Activated naive CD8-positive, alpha-beta T cell treated with anti-CD3 and anti-CD28 coated beads, Interleukin-2, amount 10 ng/mL, durations not matched to agents 7 days and 5 days (primary cell): ENCODE results near the gene FEM1C. TPM values are rescaled to one million over a fixed set of nuclear protein-coding genes. Genes with fewer than 3 reads are reported as not detected.
A peak's percentile ranks its signal among the peaks of the same experiment; 100 is the strongest.

Experiments used
- ATAC-seq: fragments of 150-1000 bp; cut with Tn5 transposase; one replicate; pipeline ENCODE4 v1.10.0; 2021; ENCODE audit warnings: low read depth, moderate library complexity
- POLR2A ChIA-PET: fragments of 350-600 bp; sonication (Branson Sonifier 250); formaldehyde crosslinking; loops from one replicate; lab custom pipeline; 2021; ENCODE audit warnings: antibody characterized with exemption; lab: Charles Lee
- DNase-seq: peaks from one replicate; pipeline ENCODE4 v3.0.0; 2021
- H3K27ac Mint-ChIP-seq: one replicate; pipeline ENCODE4 v1.8.0; 2022; ENCODE audit warnings: mild to moderate bottlenecking, mixed read lengths
- H3K27me3 Mint-ChIP-seq: one replicate; pipeline ENCODE4 v1.8.0; 2022; ENCODE audit warnings: mild to moderate bottlenecking, moderate library complexity, mixed read lengths
- H3K36me3 Mint-ChIP-seq: one replicate; pipeline ENCODE4 v1.8.0; 2021; ENCODE audit warnings: mild to moderate bottlenecking, mixed read lengths
- H3K4me1 Mint-ChIP-seq: one replicate; pipeline ENCODE4 v1.8.0; 2021; ENCODE audit warnings: mixed read lengths
- H3K4me3 Mint-ChIP-seq: one replicate; pipeline ENCODE4 v1.8.0; 2022; ENCODE audit warnings: mild to moderate bottlenecking, moderate library complexity, mixed read lengths
- H3K9me3 Mint-ChIP-seq: one replicate; pipeline ENCODE4 v1.8.0; 2021; ENCODE audit warnings: mixed read lengths
- total RNA-seq, 2 experiments: library from RNA; stranded (reverse); gene quantifications; one replicate each; pipeline ENCODE4 v1.2.3, GENCODE V29; 2021

Gene FEM1C
- total RNA-seq, 2 experiments from 2014 or later = 14.9 to 15.6 TPM

DNA sequence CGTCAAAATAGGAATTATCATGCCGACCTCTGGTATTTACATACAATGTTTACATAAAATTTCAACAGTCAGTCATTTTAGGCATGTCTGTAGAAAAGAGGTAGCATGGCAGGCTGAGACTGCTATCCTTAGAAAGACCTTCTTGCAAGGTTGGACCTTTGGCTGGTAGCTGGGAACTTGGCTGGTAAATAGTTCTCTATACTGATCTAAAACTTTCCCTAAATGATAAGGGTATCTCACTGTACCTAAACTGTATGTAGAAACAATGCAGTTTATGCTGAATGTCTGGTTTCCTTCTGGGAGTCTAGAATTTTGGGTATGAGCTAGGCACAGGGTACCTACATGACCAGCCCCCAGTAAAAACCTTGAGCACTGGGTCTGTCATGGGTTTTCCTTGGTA, 18.0 kb downstream of the FEM1C start:
- POLR2A ChIA-PET = interaction anchor here (0.5 kb wide), 1 partner anchor 1275 kb away, joined by 4 read pairs; no protein-coding TSS in a partner anchor
- Mint-ChIP-seq H3K9me3 (no peaks in the 10 kb centered on the region), H3K27me3 (no peaks in the 10 kb centered on the region), H3K4me1 (peaks cover 17% of the 10 kb centered on the region), H3K4me3 (no peak overlapping the region), H3K27ac (no peak overlapping the region), H3K36me3 (peaks cover 29% of the 10 kb centered on the region)
- DNase-seq (no peak), ATAC-seq (no peak)

DNA sequence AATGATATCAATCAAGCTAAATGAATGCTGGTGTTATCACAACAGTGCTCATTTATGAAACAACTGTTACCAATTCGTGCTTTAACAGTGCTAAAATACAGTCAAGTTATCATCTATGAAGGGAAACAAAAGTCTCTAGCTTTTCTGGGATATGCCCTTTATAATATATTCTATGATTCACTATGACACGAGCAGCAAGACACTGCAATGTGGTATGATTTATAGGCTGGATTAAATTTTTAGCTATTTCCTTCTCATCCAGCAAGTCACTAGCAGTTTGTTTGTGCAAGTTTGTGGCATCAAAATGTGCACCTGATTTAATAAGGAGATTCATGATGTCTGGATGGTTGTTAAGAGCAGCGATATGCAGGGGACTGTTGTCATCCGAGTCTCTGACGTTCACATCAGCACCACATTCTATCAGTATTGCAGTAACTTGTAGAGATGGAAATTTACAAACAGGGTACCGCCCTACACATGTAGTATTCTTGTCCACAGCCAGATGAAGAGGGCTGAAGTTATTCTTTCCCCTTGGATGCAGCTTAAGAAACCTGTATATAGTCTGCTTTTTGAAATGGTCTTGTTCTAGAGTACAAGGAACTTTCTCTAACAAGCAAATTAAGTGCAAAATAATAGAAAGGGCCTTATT, 20.3 kb downstream of the FEM1C start:
- POLR2A ChIA-PET = interaction anchor here (1.6 kb wide), 1 partner anchor 20 kb away, joined by 5 read pairs; no protein-coding TSS in a partner anchor
- no peaks in the 10 kb centered on the region for H3K9me3 Mint-ChIP-seq
- DNase-seq = no peak
- ATAC-seq = no peak
- H3K27ac Mint-ChIP-seq = no peak overlapping the region
- peaks cover 12% of the 10 kb centered on the region for H3K4me1 Mint-ChIP-seq
- peaks cover 36% of the 10 kb centered on the region for H3K36me3 Mint-ChIP-seq
- no peak overlapping the region for H3K4me3 Mint-ChIP-seq
- no peaks in the 10 kb centered on the region for H3K27me3 Mint-ChIP-seq

DNA sequence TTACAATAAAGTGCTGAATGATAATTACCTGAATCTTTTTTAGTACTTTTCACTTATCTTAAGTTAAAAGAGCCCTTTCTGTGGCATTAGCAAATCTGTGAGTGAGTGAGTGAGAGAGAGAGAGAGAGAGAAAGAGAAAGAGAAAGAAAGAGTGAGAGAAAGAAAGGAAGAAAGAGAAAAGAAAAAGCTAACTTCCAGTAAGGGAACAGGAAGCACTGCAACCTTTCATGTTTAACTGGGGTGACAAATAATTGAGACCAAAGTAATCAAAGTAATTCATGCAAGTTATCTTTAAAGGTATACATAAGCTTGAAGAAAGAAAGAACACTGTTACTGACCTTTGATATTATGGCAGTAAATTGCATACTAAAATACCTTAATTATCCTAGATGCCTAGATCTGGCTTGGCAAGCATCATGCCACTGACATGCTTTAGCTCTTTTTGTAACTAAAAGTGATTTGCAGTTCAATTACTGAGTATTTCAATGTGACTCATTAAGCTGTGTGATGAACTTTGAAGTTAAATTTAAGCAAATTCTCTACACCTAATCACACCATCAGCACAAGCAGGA, 21.7 kb downstream of the FEM1C start:
- ATAC-seq (peak; percentile 36), DNase-seq (no peak)
- Mint-ChIP-seq H3K27me3 (no peaks in the 10 kb centered on the region), H3K4me3 (peak overlapping the region; percentile 49), H3K36me3 (peaks cover 32% of the 10 kb centered on the region), H3K4me1 (peaks cover 10% of the 10 kb centered on the region), H3K27ac (peak overlapping the region; percentile 51), H3K9me3 (no peaks in the 10 kb centered on the region)
- POLR2A ChIA-PET = interaction anchor here (1.3 to 1.6 kb wide), 2 partner anchors 20 to 21 kb away, joined by 5 to 6 read pairs; no protein-coding TSS in a partner anchor

DNA sequence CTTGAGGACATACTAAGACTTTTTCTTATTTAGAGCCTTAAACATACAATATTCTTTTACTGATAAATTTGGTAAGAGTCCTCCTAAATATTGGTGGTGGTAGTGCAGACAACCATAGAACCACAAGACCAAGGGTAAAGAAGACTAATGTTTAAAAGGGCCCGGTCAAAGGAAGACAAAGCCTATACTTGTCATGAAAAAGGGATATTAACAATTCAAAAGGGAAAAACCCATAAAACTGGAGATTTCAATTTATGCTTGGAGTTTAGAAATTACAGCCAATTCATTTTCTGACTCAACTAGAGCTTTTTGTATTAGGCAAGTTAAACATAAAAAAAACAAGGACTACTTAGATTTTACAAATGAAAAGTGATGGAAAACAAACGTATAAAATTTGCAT, 24.4 kb downstream of the FEM1C start:
- Mint-ChIP-seq H3K4me3 (no peak overlapping the region), H3K36me3 (peaks cover 36% of the 10 kb centered on the region), H3K27me3 (no peaks in the 10 kb centered on the region), H3K27ac (no peak overlapping the region), H3K4me1 (peaks cover 10% of the 10 kb centered on the region), H3K9me3 (no peaks in the 10 kb centered on the region)
- DNase-seq (no peak), ATAC-seq (no peak)
- POLR2A ChIA-PET = interaction anchor here (1.9 kb wide), 1 partner anchor 25 kb away, joined by 5 read pairs; the partner anchor contains the start of gene FEM1C

DNA sequence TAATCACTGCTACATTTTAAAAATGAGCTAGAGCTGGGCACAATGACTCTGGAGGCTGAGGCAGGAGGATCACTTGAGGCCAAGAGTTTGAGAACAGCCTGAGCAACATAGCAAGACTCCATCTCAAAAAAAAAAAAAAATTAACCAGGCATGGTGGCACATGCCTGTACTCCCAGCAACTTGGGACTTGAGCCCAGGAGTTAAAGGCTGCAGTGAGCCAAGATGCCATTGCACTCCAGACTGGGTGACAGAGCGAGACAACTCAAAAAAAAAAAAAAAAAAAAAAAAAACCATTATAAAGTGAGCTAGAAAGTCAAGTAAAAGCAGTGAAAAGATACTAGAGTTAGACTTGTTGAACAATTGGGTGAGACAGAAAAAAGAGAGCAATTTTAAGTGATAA, 28.2 kb downstream of the FEM1C start:
- Mint-ChIP-seq H3K4me1 (no peaks in the 10 kb centered on the region), H3K27ac (no peak overlapping the region), H3K27me3 (no peaks in the 10 kb centered on the region), H3K36me3 (peaks cover 22% of the 10 kb centered on the region), H3K4me3 (no peak overlapping the region), H3K9me3 (no peaks in the 10 kb centered on the region)
- ATAC-seq (no peak), DNase-seq (no peak)
- POLR2A ChIA-PET = no interaction called here

DNA sequence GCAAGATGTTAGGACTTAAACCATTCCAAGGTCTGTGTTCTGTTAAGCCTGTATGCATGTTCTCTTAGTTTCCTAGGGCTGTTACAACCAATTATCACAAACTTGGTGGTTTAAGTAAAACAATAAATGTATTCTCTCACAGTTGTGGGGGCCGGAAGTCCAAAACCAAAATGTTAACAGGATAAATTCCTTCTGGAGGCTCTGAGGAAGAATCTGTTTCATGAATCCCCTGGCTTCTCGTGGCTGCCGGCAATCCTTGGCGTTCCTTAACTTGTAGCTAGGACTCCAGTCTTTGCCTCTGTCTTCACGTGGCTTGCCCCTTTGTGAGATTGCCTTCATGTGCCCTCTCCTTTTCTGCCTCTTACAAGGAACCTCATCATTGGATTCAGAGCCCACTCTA, 30.4 kb downstream of the FEM1C start:
- POLR2A ChIA-PET = no interaction called here
- Mint-ChIP-seq H3K27me3 (no peaks in the 10 kb centered on the region), H3K4me1 (no peaks in the 10 kb centered on the region), H3K27ac (no peak overlapping the region), H3K36me3 (peaks cover 13% of the 10 kb centered on the region), H3K4me3 (no peak overlapping the region), H3K9me3 (no peaks in the 10 kb centered on the region)
- DNase-seq = no peak
- ATAC-seq = no peak

DNA sequence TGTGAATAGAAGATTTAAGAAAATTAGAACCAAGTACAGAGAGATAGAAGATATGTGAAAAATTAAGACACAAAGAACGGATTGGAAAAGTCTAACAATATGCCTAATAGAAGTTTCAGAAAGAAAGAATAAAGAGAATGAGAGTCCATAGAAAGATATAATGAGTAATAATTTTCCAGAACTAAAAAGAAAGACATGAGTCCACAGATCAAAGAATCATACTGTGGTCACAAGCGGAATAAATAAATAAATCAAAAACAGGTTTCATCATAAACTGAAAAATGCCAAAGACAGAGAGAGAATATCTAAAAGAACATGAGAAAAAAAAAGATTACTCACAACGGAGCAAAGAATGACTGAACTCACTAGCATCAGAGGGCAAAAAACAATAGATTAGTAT, 32.9 kb downstream of the FEM1C start:
- Mint-ChIP-seq H3K4me1 (no peaks in the 10 kb centered on the region), H3K4me3 (no peak overlapping the region), H3K9me3 (no peaks in the 10 kb centered on the region), H3K36me3 (peaks cover 7% of the 10 kb centered on the region), H3K27me3 (no peaks in the 10 kb centered on the region), H3K27ac (no peak overlapping the region)
- DNase-seq = no peak
- ATAC-seq = no peak
- POLR2A ChIA-PET = no interaction called here

DNA sequence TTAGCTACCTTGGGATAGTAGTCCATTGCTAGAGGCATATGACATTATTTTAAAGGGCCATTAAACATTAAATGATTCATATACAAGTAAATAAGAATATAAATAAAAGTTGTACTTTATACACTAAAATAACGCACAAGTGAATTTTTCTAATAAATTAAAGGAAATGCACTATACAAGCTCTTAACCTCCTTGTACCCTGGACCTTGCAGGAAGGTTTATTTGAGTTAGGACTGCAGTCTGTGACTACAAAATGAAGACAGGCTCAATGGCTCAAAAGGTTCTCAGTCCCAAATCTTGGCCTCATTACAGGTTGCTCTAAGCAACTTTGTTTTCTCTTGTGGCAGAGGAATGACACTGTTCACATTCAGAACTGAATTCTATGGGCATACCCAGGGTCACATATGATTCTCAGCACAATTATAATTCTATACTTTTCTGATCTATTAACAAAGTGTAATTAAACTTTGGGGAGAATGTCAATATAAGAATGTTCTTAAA, 34.4 kb downstream of the FEM1C start:
- Mint-ChIP-seq H3K27ac (no peak overlapping the region), H3K9me3 (no peaks in the 10 kb centered on the region), H3K27me3 (no peaks in the 10 kb centered on the region), H3K4me3 (no peak overlapping the region), H3K4me1 (no peaks in the 10 kb centered on the region), H3K36me3 (peaks cover 3% of the 10 kb centered on the region)
- no peak for ATAC-seq
- POLR2A ChIA-PET = no interaction called here
- no peak for DNase-seq

DNA sequence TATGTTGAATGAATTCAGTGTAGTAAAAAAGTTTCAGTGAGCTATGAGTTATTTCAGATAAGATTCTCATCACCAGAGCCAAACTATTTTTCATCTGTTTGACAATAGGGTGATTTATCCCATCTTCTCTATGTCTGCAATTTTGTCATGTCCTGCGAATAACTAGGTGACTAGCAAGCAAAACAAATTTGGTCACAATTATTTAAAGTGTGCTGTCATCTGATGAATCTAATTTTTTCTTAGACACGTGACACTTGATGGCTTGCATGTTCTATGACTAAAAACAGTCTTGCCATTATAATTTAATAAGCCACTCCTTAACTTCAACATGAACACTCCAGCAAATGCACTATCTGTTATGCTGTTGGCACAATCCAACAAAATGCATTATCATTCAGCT, 35.0 kb downstream of the FEM1C start:
- DNase-seq (no peak), ATAC-seq (no peak)
- H3K4me1 Mint-ChIP-seq = no peaks in the 10 kb centered on the region
- peaks cover 3% of the 10 kb centered on the region for H3K36me3 Mint-ChIP-seq
- no peak overlapping the region for H3K27ac Mint-ChIP-seq
- no peak overlapping the region for H3K4me3 Mint-ChIP-seq
- H3K27me3 Mint-ChIP-seq = no peaks in the 10 kb centered on the region
- H3K9me3 Mint-ChIP-seq = no peaks in the 10 kb centered on the region
- POLR2A ChIA-PET = no interaction called here

DNA sequence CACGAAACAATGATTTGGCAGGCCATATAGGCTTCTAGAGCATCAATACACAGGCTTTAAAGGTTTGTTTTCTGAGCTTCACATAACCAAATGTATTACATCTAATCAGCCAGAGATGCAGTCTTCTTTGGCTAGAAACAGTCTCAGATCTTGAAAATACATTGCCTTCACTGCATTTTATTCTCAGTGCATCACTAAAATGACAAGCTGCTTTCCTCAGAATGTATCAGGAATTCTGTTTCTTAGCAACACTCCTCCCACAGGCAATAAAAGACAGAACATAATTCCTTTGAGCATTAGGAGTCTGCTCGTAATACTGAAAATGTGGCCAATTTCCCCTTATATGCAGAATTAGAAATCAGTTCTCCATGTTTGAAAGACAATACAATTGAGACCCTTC, 36.9 kb downstream of the FEM1C start:
- DNase-seq (no peak), ATAC-seq (no peak)
- peaks cover 2% of the 10 kb centered on the region for H3K27me3 Mint-ChIP-seq
- no peak overlapping the region for H3K27ac Mint-ChIP-seq
- POLR2A ChIA-PET = no interaction called here
- H3K4me1 Mint-ChIP-seq = no peaks in the 10 kb centered on the region
- no peaks in the 10 kb centered on the region for H3K9me3 Mint-ChIP-seq
- H3K4me3 Mint-ChIP-seq = no peak overlapping the region
- H3K36me3 Mint-ChIP-seq = no peaks in the 10 kb centered on the region

DNA sequence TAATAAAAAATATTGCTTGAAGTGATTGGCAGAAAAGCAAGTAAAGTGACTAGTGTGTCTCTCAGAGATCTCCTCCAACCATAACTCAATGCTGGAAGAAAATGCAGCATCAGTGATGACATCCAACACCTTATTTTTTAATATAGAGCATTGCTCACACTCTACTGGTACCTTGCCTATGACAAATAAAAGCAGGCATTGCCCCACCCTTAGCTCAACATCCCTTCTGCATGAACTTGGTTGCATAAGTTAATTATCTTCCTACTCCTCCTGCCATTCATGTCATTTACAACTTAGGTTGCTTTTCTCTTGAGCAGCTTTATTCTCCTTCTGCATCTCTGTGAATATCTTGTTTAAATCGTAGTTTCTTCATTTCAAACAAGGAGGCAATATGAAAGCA, 41.2 kb downstream of the FEM1C start:
- Mint-ChIP-seq H3K4me1 (no peaks in the 10 kb centered on the region), H3K27ac (no peak overlapping the region), H3K36me3 (no peaks in the 10 kb centered on the region), H3K27me3 (peaks cover 9% of the 10 kb centered on the region), H3K9me3 (no peaks in the 10 kb centered on the region), H3K4me3 (no peak overlapping the region)
- POLR2A ChIA-PET = no interaction called here
- no peak for ATAC-seq
- DNase-seq = no peak

DNA sequence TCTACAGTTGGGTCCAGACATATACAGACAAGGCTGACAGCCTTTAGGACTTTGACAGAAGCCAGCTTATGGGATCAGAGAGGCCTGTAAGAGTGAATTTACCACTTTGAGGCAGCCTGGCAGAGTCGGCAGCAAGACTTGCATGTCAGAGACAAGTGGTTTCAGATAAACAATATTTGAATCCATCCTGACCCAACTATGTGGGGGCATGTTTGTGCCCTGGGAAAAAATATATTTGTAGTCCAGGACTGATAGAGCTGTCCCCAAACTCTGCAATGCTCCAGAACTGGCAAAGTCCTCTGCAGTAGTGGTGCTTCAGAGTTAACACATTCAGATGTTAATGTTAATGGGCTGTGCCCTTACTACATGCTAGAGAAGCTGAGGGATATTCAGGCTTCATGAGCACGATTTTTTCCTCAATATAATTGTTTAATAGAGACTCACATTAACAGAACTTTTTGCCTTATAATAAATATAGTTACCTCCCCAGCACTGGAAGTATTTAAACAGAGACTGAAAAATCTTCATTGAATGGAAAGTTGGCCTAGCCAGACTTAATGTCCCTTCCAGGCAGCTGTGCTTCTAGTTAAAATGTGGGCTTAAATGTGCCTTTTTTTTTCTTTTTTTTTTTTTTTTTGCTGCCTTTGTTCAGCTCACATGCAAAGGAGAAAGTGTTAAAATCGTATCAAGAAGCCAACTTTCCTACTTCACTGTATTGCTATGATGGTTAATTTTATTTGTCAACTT, 42.9 kb downstream of the FEM1C start:
- POLR2A ChIA-PET = no interaction called here
- no peaks in the 10 kb centered on the region for H3K9me3 Mint-ChIP-seq
- no peak for ATAC-seq

DNA sequence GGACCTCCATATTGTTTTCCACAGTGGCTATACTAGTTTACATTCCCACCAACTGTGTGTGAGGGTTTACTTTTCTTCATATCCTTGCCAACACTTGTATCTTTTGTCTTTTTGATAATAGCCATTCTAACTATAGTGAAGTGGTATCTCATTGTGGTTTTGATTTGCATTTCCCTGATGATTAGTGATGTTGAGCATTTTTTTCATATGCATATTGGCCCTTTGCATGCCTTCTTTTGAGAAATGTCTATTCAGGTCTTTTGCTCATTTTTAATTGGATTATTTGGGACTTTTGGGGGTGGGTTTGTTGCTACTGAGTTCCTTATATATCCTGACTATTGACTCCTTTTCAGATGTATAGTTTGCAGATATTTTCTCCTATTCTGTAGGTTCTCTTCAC, 44.4 kb downstream of the FEM1C start:
- Mint-ChIP-seq H3K36me3 (no peaks in the 10 kb centered on the region), H3K9me3 (no peaks in the 10 kb centered on the region), H3K4me3 (no peak overlapping the region), H3K4me1 (peaks cover 2% of the 10 kb centered on the region), H3K27me3 (peaks cover 24% of the 10 kb centered on the region), H3K27ac (no peak overlapping the region)
- POLR2A ChIA-PET = no interaction called here
- ATAC-seq (no peak), DNase-seq (no peak)

More for the DNA sequence above, 42.9 kb downstream of the FEM1C start:
- H3K27ac Mint-ChIP-seq = no peak overlapping the region
- no peaks in the 10 kb centered on the region for H3K36me3 Mint-ChIP-seq
- DNase-seq = no peak
- H3K4me1 Mint-ChIP-seq = no peaks in the 10 kb centered on the region
- peaks cover 15% of the 10 kb centered on the region for H3K27me3 Mint-ChIP-seq
- no peak overlapping the region for H3K4me3 Mint-ChIP-seq
